HG03103 (cell line): ENCODE results near the gene ARHGEF7.
"Not testable (repeated sequence)": the region's sequence is repeated elsewhere in the genome, so short reads cannot be mapped to it uniquely, and the experiment has no call there.

Source experiments
- ATAC-seq: cut with Tn5 transposase; IDR thresholded peaks from one replicate; pipeline ENCODE4 v1.9.1; 2021; ENCODE audit warnings: low read depth; ENCODE audit not compliant: unreplicated experiment

Gene ARHGEF7

GRCh38 chr13:111115061-111115964 lies at the start of gene ARHGEF7:
Gene ARHGEF7 (plus strand): TSS chr13:111115310. CDS start chr13:111115527, 217 bp downstream.
- no peak for ATAC-seq

- ATAC-seq: no peak
These were observed 49.4 kb upstream of the ARHGEF7 start for GRCh38 chr13:111065698-111066097.

- ATAC-seq: no peak
These were observed 48.6 kb upstream of the ARHGEF7 start for GRCh38 chr13:111066544-111066943.

- ATAC-seq: no peak
These were observed 47.1 kb upstream of the ARHGEF7 start for GRCh38 chr13:111068009-111068350.

- ATAC-seq: not testable (repeated sequence)
These were observed 44.0 kb upstream of the ARHGEF7 start for GRCh38 chr13:111071120-111071519.

GRCh38 chr13:111071526-111071925 lies 43.6 kb upstream of the ARHGEF7 start:
- not testable (repeated sequence) for ATAC-seq

- no peak for ATAC-seq
These were observed 40.3 kb upstream of the ARHGEF7 start for GRCh38 chr13:111074826-111075225.

- no peak for ATAC-seq
These were observed 38.7 kb upstream of the ARHGEF7 start for GRCh38 chr13:111076155-111077013.

- ATAC-seq: no peak
These were observed 35.7 kb upstream of the ARHGEF7 start for GRCh38 chr13:111079375-111079774.

GRCh38 chr13:111080642-111081041 lies 34.5 kb upstream of the ARHGEF7 start:
- no peak for ATAC-seq

- ATAC-seq: no peak
These were observed 32.9 kb upstream of the ARHGEF7 start for GRCh38 chr13:111082240-111082639.

- not testable (repeated sequence) for ATAC-seq
These were observed 32.3 kb upstream of the ARHGEF7 start for GRCh38 chr13:111082769-111083168.

GRCh38 chr13:111083693-111084092 lies 31.4 kb upstream of the ARHGEF7 start:
- not testable (repeated sequence) for ATAC-seq

- no peak for ATAC-seq
These were observed 24.9 kb upstream of the ARHGEF7 start for GRCh38 chr13:111090169-111090568.

- ATAC-seq: no peak
These were observed 22.4 kb upstream of the ARHGEF7 start for GRCh38 chr13:111092685-111093084.

- ATAC-seq: no peak
These were observed 22.0 kb upstream of the ARHGEF7 start for GRCh38 chr13:111093136-111093535.

- no peak for ATAC-seq
These were observed 21.5 kb upstream of the ARHGEF7 start for GRCh38 chr13:111093634-111094033.

- no peak for ATAC-seq
These were observed 19.9 kb upstream of the ARHGEF7 start for GRCh38 chr13:111095031-111095840.

- no peak for ATAC-seq
These were observed 19.1 kb upstream of the ARHGEF7 start for GRCh38 chr13:111095911-111096501.

- ATAC-seq: no peak
These were observed 15.8 kb upstream of the ARHGEF7 start for GRCh38 chr13:111099290-111099689.
